HepG2 (cell line): ENCODE data around the gene COL2A1. TPM values are rescaled to one million over a fixed set of nuclear protein-coding genes. Genes with fewer than 3 reads are reported as not detected.

Source experiments
- E2F1 ChIP-seq: sonication (generic); formaldehyde crosslinking; IDR thresholded peaks from 2 replicates; pipeline ENCODE4 v1.5.0; 2020; ENCODE audit warnings: missing genetic modification reagents
- FOXO1 ChIP-seq: sonication (generic); formaldehyde crosslinking; IDR thresholded peaks from 2 replicates; pipeline ENCODE4 v1.4.0; 2020; ENCODE audit warnings: missing genetic modification reagents
- GATAD2A ChIP-seq: IDR thresholded peaks from 2 replicates; pipeline ENCODE4 v1.6.1; 2016
- HNF4A ChIP-seq: sonication (generic); formaldehyde crosslinking; IDR thresholded peaks from 2 replicates; pipeline ENCODE4 v1.4.0; 2020; ENCODE audit warnings: missing genetic modification reagents
- IRF9 ChIP-seq: sonication (generic); formaldehyde crosslinking; IDR thresholded peaks from 2 replicates; pipeline ENCODE4 v1.8.0; 2022; ENCODE audit warnings: missing genetic modification reagents, mild to moderate bottlenecking, borderline replicate concordance
- MAZ ChIP-seq, 2 experiments: sonication (generic) in 1 of 2; formaldehyde crosslinking in 1 of 2; IDR thresholded peaks; 2 replicates each; pipeline versions ENCODE4 v1.5.0 to v1.6.1; 2012 to 2020; ENCODE audit warnings: low read depth in 2 of 2, mild to moderate bottlenecking in 2 of 2, borderline replicate concordance in 1 of 2, improper control_type of control experiment in 1 of 2, low read length in 1 of 2, missing genetic modification reagents in 1 of 2, moderate library complexity in 1 of 2
- MTA1 ChIP-seq: sonication (generic); formaldehyde crosslinking; IDR thresholded peaks from 2 replicates; pipeline ENCODE4 v1.4.0; 2020; ENCODE audit warnings: missing genetic modification reagents, mild to moderate bottlenecking, borderline replicate concordance
- PATZ1 ChIP-seq: sonication (generic); formaldehyde crosslinking; IDR thresholded peaks from 2 replicates; pipeline ENCODE4 v1.4.0; 2020; ENCODE audit warnings: missing genetic modification reagents
- PHF20 ChIP-seq: sonication (generic); formaldehyde crosslinking; IDR thresholded peaks from 2 replicates; pipeline ENCODE4 v1.5.0; 2020; ENCODE audit warnings: mild to moderate bottlenecking, missing genetic modification reagents
- RARA ChIP-seq: IDR thresholded peaks from 2 replicates; pipeline ENCODE4 v1.6.1; 2016; ENCODE audit warnings: missing genetic modification reagents, missing compliant biosample characterization
- RXRA ChIP-seq: sonication (generic); formaldehyde crosslinking; IDR thresholded peaks from 2 replicates; pipeline ENCODE4 v1.5.1; 2020; ENCODE audit warnings: missing genetic modification reagents
- TCF7 ChIP-seq: sonication (generic); IDR thresholded peaks from 2 replicates; pipeline ENCODE4 v1.6.1; 2016; ENCODE audit warnings: antibody characterized with exemption, low read depth
- ZFX ChIP-seq: sonication (generic); formaldehyde crosslinking; IDR thresholded peaks from 2 replicates; pipeline ENCODE4 v1.4.0; 2020; ENCODE audit warnings: mild to moderate bottlenecking, low read depth, missing genetic modification reagents, moderate library complexity
- ZNF326 ChIP-seq: sonication (generic); formaldehyde crosslinking; IDR thresholded peaks from 2 replicates; pipeline ENCODE4 v1.4.0; 2020; ENCODE audit warnings: missing genetic modification reagents, borderline replicate concordance
- polyA plus RNA-seq, 8 experiments: library from polyadenylated mRNA; depleted of rRNA in 3 of 8; stranded (reverse) in 7 of 8; unstranded in 1 of 8; fragments of >200 nt; fragmentation: Illumina TruSeq in 4 of 8; extraction: Trizol in 4 of 8; gene quantifications; 2 replicates each; pipeline versions ENCODE4 v1.2.1 to v1.2.3, GENCODE V29; 2011 to 2016; ENCODE audit warnings: low read depth in 4 of 8, missing spikeins in 1 of 8, mixed read lengths in 1 of 8; ENCODE audit not compliant: insufficient read depth in 1 of 8
- total RNA-seq, 5 experiments: library from RNA; depleted of rRNA; stranded (reverse); fragments of >200 nt; fragmentation: Illumina TruSeq; extraction: Trizol; gene quantifications; 2 replicates each; pipeline ENCODE4 v1.2.3, GENCODE V29; 2016; ENCODE audit warnings: low read depth in 1 of 5
- TF ChIP-seq, protein P1 (sequence below): sonication (generic); formaldehyde crosslinking; IDR thresholded peaks from 2 replicates; pipeline ENCODE4 v1.4.0; 2020; ENCODE audit warnings: missing genetic modification reagents, borderline replicate concordance
- TF ChIP-seq, protein P2 (sequence below): sonication (generic); formaldehyde crosslinking; IDR thresholded peaks from 2 replicates; pipeline ENCODE4 v1.4.0; 2020; ENCODE audit warnings: missing genetic modification reagents
- TF ChIP-seq, protein P3 (sequence below): sonication (generic); formaldehyde crosslinking; IDR thresholded peaks from 2 replicates; pipeline ENCODE4 v1.4.0; 2020; ENCODE audit warnings: mild to moderate bottlenecking, missing genetic modification reagents

The COL2A1 gene
- total and polyA plus RNA-seq, 2 of the 13 experiments (the other 11 are each of a cell fraction or from before 2014, with no cell fraction given), result 7.4 to 38.3 TPM

- TF ChIP-seq MAZ (IDR thresholded peaks at IDR 0.05; ENCODE audit: borderline replicate concordance, low read depth, low read length) (no peak), MAZ (CRISPR knock-in tag; IDR thresholded peaks at IDR 0.05; ENCODE audit: low read depth) (0 out of 2 replicates have a peak, but pooled peaks have one; percentile 20), IRF9 (CRISPR knock-in tag) (0 out of 2 replicates have a peak, but pooled peaks have one; percentile 28), GATAD2A (peak; percentile 22; the same call in 1 of the 2 replicates), TCF7 (peak; percentile 15; the same call in 1 of the 2 replicates), ZNF326 (no peak), PHF20 (CRISPR knock-in tag) (no peak), RXRA (CRISPR knock-in tag) (peak; percentile 15; the same call in 1 of the 2 replicates), RARA (CRISPR knock-in tag) (0 out of 2 replicates have a peak, but pooled peaks have one; percentile 14), E2F1 (no peak), PATZ1 (CRISPR knock-in tag) (peak; percentile 59; the same call in 1 of the 2 replicates), ZFX (CRISPR knock-in tag) (0 out of 2 replicates have a peak, but pooled peaks have one; percentile 18), MTA1 (0 out of 2 replicates have a peak, but pooled peaks have one; percentile 6), HNF4A (CRISPR knock-in tag) (0 out of 2 replicates have a peak, but pooled peaks have one; percentile 13), FOXO1 (CRISPR knock-in tag) (0 out of 2 replicates have a peak, but pooled peaks have one; percentile 16)
- TF ChIP-seq, protein P1, sequence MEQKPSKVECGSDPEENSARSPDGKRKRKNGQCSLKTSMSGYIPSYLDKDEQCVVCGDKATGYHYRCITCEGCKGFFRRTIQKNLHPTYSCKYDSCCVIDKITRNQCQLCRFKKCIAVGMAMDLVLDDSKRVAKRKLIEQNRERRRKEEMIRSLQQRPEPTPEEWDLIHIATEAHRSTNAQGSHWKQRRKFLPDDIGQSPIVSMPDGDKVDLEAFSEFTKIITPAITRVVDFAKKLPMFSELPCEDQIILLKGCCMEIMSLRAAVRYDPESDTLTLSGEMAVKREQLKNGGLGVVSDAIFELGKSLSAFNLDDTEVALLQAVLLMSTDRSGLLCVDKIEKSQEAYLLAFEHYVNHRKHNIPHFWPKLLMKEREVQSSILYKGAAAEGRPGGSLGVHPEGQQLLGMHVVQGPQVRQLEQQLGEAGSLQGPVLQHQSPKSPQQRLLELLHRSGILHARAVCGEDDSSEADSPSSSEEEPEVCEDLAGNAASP (CRISPR knock-in tag), result 0 out of 2 replicates have a peak, but pooled peaks have one; percentile 17
- TF ChIP-seq, protein P2, sequence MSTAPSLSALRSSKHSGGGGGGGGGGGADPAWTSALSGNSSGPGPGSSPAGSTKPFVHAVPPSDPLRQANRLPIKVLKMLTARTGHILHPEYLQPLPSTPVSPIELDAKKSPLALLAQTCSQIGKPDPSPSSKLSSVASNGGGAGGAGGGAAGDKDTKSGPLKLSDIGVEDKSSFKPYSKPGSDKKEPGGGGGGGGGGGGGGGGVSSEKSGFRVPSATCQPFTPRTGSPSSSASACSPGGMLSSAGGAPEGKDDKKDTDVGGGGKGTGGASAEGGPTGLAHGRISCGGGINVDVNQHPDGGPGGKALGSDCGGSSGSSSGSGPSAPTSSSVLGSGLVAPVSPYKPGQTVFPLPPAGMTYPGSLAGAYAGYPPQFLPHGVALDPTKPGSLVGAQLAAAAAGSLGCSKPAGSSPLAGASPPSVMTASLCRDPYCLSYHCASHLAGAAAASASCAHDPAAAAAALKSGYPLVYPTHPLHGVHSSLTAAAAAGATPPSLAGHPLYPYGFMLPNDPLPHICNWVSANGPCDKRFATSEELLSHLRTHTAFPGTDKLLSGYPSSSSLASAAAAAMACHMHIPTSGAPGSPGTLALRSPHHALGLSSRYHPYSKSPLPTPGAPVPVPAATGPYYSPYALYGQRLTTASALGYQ (CRISPR knock-in tag), result no peak
- TF ChIP-seq, protein P3, sequence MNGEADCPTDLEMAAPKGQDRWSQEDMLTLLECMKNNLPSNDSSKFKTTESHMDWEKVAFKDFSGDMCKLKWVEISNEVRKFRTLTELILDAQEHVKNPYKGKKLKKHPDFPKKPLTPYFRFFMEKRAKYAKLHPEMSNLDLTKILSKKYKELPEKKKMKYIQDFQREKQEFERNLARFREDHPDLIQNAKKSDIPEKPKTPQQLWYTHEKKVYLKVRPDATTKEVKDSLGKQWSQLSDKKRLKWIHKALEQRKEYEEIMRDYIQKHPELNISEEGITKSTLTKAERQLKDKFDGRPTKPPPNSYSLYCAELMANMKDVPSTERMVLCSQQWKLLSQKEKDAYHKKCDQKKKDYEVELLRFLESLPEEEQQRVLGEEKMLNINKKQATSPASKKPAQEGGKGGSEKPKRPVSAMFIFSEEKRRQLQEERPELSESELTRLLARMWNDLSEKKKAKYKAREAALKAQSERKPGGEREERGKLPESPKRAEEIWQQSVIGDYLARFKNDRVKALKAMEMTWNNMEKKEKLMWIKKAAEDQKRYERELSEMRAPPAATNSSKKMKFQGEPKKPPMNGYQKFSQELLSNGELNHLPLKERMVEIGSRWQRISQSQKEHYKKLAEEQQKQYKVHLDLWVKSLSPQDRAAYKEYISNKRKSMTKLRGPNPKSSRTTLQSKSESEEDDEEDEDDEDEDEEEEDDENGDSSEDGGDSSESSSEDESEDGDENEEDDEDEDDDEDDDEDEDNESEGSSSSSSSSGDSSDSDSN (CRISPR knock-in tag), result no peak
Measured at GRCh38 chr12:47981496-47982260, 22.6 kb downstream of the COL2A1 start (continued).
